ENCODE results near the gene SMYD5.

DNA sequence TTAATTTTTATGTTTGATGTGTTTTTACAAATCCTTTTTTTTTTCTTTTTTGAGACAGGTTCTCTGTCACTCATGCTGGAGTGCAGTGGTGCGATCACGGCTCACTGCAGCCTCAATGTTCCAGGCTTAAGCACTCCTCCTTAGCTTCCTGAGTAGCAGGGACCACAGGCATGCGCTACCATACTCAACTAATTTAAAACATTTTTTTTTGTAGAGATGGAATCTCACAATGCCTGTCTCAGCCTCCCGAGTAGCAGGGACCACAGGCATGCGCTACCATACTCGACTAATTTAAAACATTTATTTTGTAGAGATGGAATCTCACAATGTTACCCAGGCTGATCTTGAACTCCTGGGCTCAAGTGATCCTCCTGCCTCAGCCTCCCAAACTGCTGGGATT is 8.4 kb upstream of the SMYD5 start:
- TF ChIP-seq TAF1 (IDR thresholded peaks at IDR 0.05; ENCODE audit: low read depth, low read length) (no peak), POLR2AphosphoS5 (IDR thresholded peaks at IDR 0.05; ENCODE audit: low read depth, low read length) (no peak), PAX5 (IDR thresholded peaks at IDR 0.05; ENCODE audit: insufficient read depth, low read length, severe bottlenecking) (no peak)
